Panc1 (cell line): ENCODE results near the gene CFHR4. TPM values are rescaled to one million over a fixed set of nuclear protein-coding genes. Genes with fewer than 3 reads are reported as not detected.
A peak's percentile ranks its signal among the peaks of the same experiment; 100 is the strongest.
"Not testable (repeated sequence)": the region's sequence is repeated elsewhere in the genome, so short reads cannot be mapped to it uniquely, and the experiment has no call there.

Experiments
- ATAC-seq: fragments of 200-7000 bp; cut with Tn5 transposase; 2 replicates; pipeline ENCODE4 v1.9.1; 2020; ENCODE audit warnings: mild to moderate bottlenecking, moderate library complexity
- BruUV-seq: library from RNA; stranded (reverse); fragments of 400-500 nt; replicated peaks from 2 replicates; lab custom pipeline; 2021; lab: Mats Ljungman, UMichigan
- CTCF ChIA-PET: fragments of 300-600 bp; sonication (Branson Sonifier 250); formaldehyde crosslinking; loops from one replicate; lab custom pipeline; 2022; ENCODE audit warnings: antibody characterized with exemption; lab: Charles Lee
- POLR2A ChIA-PET: fragments of 300-600 bp; sonication (Branson Sonifier 250); formaldehyde crosslinking; loops from one replicate; lab custom pipeline; 2022; ENCODE audit warnings: antibody characterized with exemption; lab: Charles Lee
- DNase-seq: peaks from one replicate; pipeline ENCODE4 v3.0.0-alpha.2; 2010; ENCODE audit warnings: low read depth, low spot score
- H3K27ac ChIP-seq: 2 replicates; pipeline ENCODE4 v1.5.1; 2011; ENCODE audit warnings: mild to moderate bottlenecking, low read length, inconsistent platforms
- H3K27me3 ChIP-seq: fragments of 200-500 bp; sonication (Bioruptor generic); 2 replicates; pipeline ENCODE4 v1.6.0; 2014; ENCODE audit warnings: low read length, inconsistent platforms; ENCODE audit not compliant: control insufficient read depth, insufficient read depth
- H3K36me3 ChIP-seq: fragments of 200-500 bp; sonication (Bioruptor generic); 2 replicates; pipeline ENCODE4 v1.5.1; 2014; ENCODE audit warnings: inconsistent platforms, mild to moderate bottlenecking, low read length, moderate library complexity; ENCODE audit not compliant: control insufficient read depth, insufficient read depth
- H3K4me1 ChIP-seq: 2 replicates; pipeline ENCODE4 v1.5.1; 2011; ENCODE audit warnings: inconsistent platforms, mild to moderate bottlenecking, low read length, moderate library complexity; ENCODE audit not compliant: control insufficient read depth, insufficient read depth
- H3K4me3 ChIP-seq, 2 experiments: 2 replicates each; pipeline ENCODE4 v1.5.1; 2011 to 2012; ENCODE audit warnings: low read depth in 2 of 2, low read length in 2 of 2, mild to moderate bottlenecking in 2 of 2, inconsistent platforms in 1 of 2, moderate library complexity in 1 of 2
- H3K9me3 ChIP-seq: fragments of 200-500 bp; sonication (Bioruptor generic); 2 replicates; pipeline ENCODE4 v1.5.1; 2014; ENCODE audit warnings: low read depth, mild to moderate bottlenecking, inconsistent platforms, low read length, moderate library complexity; ENCODE audit not compliant: control insufficient read depth, insufficient read depth
- POLR2AphosphoS5 ChIP-seq: IDR thresholded peaks from 2 replicates; pipeline ENCODE4 v1.6.1; 2012; ENCODE audit warnings: mild to moderate bottlenecking, low read depth, low read length, moderate library complexity
- SIN3A ChIP-seq: IDR thresholded peaks from 2 replicates; pipeline ENCODE4 v1.6.1; 2012; ENCODE audit warnings: low read depth, mild to moderate bottlenecking, low read length, moderate library complexity, borderline replicate concordance; ENCODE audit not compliant: insufficient read depth
- TCF7L2 ChIP-seq: IDR thresholded peaks from 2 replicates; pipeline ENCODE4 v1.6.1; 2011; ENCODE audit warnings: mild to moderate bottlenecking, low read depth, low read length, inconsistent platforms
- in situ Hi-C: cut with HindIII; loops from 2 replicates; pipeline ENCODE4 v1.10.0; 2016; ENCODE audit warnings: low sequenced_read_pairs, low pct_unique_long_range_greater_than_20kb
- intact Hi-C: fragments of 100-400 bp; cut with micrococcal nuclease; formaldehyde crosslinking; loops from one replicate; pipeline ENCODE4 v1.10.0; 2022; ENCODE audit not compliant: unreplicated experiment
- total RNA-seq: library from RNA; stranded (reverse); gene quantifications from one replicate; pipeline ENCODE4 v1.2.1, GENCODE V29; 2021; ENCODE audit not compliant: unreplicated experiment
- TF ChIP-seq, protein P1 (sequence below): fragments of 450-650 bp; IDR thresholded peaks from 2 replicates; pipeline ENCODE4 v1.5.1; 2017; ENCODE audit warnings: mild to moderate bottlenecking
- TF ChIP-seq, protein P2 (sequence below), 2 experiments: IDR thresholded peaks; 2 replicates each; pipeline ENCODE4 v1.6.1; 2011 to 2012; ENCODE audit warnings: low read depth in 2 of 2, control low read depth in 1 of 2, low read length in 1 of 2, mild to moderate bottlenecking in 1 of 2, moderate library complexity in 1 of 2; ENCODE audit not compliant: insufficient read depth in 1 of 2

Gene CFHR4
- total RNA-seq, 1 experiment from 2014 or later = not detected

DNA sequence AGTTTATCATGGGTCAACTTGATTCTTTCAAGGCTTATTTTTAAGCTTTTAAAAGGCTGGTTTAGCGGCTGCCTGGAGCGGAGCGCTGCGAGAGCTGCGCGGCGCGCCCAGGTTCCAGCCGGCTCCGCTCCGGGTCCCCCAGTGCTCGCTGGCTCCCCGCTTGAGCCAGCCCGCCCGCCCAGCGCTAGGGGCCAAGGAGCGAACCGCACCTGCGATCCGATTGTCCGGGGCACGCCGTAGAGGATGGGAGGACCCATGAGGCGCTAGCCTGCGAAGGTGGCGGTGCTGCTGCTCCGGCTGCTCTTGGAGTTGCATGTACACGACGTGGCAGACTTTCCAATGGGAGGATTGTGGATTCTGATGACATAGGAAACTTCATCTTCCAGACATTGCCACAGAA lies 9.9 kb upstream of the CFHR4 start:
- TF ChIP-seq, protein P1, sequence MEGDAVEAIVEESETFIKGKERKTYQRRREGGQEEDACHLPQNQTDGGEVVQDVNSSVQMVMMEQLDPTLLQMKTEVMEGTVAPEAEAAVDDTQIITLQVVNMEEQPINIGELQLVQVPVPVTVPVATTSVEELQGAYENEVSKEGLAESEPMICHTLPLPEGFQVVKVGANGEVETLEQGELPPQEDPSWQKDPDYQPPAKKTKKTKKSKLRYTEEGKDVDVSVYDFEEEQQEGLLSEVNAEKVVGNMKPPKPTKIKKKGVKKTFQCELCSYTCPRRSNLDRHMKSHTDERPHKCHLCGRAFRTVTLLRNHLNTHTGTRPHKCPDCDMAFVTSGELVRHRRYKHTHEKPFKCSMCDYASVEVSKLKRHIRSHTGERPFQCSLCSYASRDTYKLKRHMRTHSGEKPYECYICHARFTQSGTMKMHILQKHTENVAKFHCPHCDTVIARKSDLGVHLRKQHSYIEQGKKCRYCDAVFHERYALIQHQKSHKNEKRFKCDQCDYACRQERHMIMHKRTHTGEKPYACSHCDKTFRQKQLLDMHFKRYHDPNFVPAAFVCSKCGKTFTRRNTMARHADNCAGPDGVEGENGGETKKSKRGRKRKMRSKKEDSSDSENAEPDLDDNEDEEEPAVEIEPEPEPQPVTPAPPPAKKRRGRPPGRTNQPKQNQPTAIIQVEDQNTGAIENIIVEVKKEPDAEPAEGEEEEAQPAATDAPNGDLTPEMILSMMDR = no peak
- TF ChIP-seq, protein P2, sequence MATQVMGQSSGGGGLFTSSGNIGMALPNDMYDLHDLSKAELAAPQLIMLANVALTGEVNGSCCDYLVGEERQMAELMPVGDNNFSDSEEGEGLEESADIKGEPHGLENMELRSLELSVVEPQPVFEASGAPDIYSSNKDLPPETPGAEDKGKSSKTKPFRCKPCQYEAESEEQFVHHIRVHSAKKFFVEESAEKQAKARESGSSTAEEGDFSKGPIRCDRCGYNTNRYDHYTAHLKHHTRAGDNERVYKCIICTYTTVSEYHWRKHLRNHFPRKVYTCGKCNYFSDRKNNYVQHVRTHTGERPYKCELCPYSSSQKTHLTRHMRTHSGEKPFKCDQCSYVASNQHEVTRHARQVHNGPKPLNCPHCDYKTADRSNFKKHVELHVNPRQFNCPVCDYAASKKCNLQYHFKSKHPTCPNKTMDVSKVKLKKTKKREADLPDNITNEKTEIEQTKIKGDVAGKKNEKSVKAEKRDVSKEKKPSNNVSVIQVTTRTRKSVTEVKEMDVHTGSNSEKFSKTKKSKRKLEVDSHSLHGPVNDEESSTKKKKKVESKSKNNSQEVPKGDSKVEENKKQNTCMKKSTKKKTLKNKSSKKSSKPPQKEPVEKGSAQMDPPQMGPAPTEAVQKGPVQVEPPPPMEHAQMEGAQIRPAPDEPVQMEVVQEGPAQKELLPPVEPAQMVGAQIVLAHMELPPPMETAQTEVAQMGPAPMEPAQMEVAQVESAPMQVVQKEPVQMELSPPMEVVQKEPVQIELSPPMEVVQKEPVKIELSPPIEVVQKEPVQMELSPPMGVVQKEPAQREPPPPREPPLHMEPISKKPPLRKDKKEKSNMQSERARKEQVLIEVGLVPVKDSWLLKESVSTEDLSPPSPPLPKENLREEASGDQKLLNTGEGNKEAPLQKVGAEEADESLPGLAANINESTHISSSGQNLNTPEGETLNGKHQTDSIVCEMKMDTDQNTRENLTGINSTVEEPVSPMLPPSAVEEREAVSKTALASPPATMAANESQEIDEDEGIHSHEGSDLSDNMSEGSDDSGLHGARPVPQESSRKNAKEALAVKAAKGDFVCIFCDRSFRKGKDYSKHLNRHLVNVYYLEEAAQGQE (IDR thresholded peaks at IDR 0.05; ENCODE audit: insufficient read depth in 1 of 2, low read depth in 2 of 2, low read length in 1 of 2) = no peak
- no peak for TF ChIP-seq POLR2AphosphoS5
- TF ChIP-seq TCF7L2 = no peak
- TF ChIP-seq SIN3A = no peak
- no TSS peak for BruUV-seq
- no peak for ATAC-seq

DNA sequence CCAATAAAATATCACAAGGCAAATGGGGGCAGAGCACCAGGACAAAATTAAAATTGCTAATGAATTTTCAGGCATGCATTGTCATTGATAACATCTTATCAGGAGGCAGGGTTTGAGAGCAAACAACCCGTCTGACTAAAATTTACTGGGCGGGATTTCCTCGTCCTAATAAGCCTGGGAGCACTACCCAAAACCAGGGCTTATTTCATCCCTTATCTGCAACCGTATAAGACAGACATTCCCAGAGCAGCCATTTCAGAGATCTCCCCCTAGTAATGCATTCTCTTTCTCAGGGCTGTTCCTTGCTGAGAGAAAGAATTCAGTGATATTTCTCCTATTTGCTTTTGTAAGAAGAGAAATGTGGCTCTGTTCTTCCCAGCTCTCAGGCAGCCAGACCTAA lies 1.3 kb upstream of the CFHR4 start:
- BruUV-seq, H3K4me3 ChIP-seq, POLR2A ChIA-PET, H3K27ac ChIP-seq, H3K36me3 ChIP-seq, H3K27me3 ChIP-seq, ATAC-seq, in situ Hi-C loops, intact Hi-C loops, CTCF ChIA-PET, H3K4me1 ChIP-seq, DNase-seq, H3K9me3 ChIP-seq: not testable (repeated sequence)

More for the DNA sequence above, 9.9 kb upstream of the CFHR4 start:
- POLR2A ChIA-PET = no interaction called here
- intact Hi-C loops = no loop called here
- Histone ChIP-seq H3K27ac (no peak overlapping the region), H3K27me3 (no peaks in the 10 kb centered on the region), H3K4me1 (no peaks in the 10 kb centered on the region), H3K36me3 (no peaks in the 10 kb centered on the region), H3K9me3 (no peaks in the 10 kb centered on the region), H3K4me3 (peak overlapping the region in 1 of 2 experiments; percentile 25; a peak in 1 of 4 replicates)
- in situ Hi-C loops = no loop called here
- DNase-seq = no peak
- CTCF ChIA-PET = no interaction called here

DNA sequence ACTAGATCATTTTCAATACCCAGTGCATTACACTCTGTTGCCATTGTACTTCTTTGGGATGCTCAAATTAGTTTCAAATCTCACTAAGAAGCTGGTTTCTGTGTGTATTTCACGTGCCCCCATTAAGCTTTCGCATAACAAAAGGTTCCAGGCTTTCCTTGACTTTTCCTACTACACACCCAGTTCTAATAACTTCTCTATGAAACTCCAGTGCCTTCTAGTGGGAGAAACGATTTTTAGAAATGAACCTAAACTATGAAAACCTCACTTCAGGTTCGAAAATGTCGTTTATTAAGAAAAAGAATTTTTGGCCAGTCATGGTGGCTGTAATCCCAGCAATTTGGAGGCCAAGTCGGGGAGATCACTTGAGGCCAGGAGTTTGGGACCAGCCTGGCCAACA lies 2.8 kb downstream of the CFHR4 start:
- Histone ChIP-seq H3K4me3 (no peak overlapping the region), H3K4me1 (no peaks in the 10 kb centered on the region), H3K27ac (no peak overlapping the region), H3K27me3 (no peaks in the 10 kb centered on the region), H3K9me3 (no peaks in the 10 kb centered on the region), H3K36me3 (no peaks in the 10 kb centered on the region)
- CTCF ChIA-PET = no interaction called here
- no peak for DNase-seq
- no TSS peak for BruUV-seq
- no peak for ATAC-seq
- POLR2A ChIA-PET = no interaction called here
- in situ Hi-C loops (no loop called here), intact Hi-C loops (no loop called here)
- no peak for TF ChIP-seq POLR2AphosphoS5
- TF ChIP-seq, protein P1 = peak; percentile 19; the same call in 1 of the 2 replicates
